22Rv1 (cell line): ENCODE data around the gene RPS6KA6.

ENCODE experiments used
- H3K27ac ChIP-seq: fragments of 450-650 bp; 2 replicates; pipeline ENCODE4 v1.5.1; 2017
- CTCF ChIP-seq: fragments of 450-650 bp; IDR thresholded peaks from 2 replicates; pipeline ENCODE4 v1.5.1; 2017; ENCODE audit warnings: mild to moderate bottlenecking
- ZFX ChIP-seq: fragments of 450-650 bp; IDR thresholded peaks from 2 replicates; pipeline ENCODE4 v1.6.1; 2017; ENCODE audit warnings: antibody characterized with exemption, borderline replicate concordance

The RPS6KA6 gene

GRCh38 chrX:84044051-84044450, 143.9 kb downstream of the RPS6KA6 start:
- no peak overlapping the region for H3K27ac ChIP-seq
- TF ChIP-seq CTCF (no peak), ZFX (no peak)
